HepG2 (cell line): ENCODE data around the gene SLC17A9. TPM values are rescaled to one million over a fixed set of nuclear protein-coding genes. Genes with fewer than 3 reads are reported as not detected.

Experiments used
- CREB1 ChIP-seq, 2 experiments: fragments of 450-650 bp in 1 of 2; IDR thresholded peaks; 2 replicates each; pipeline ENCODE4 v1.6.1; 2016 to 2017; ENCODE audit warnings: control low read depth in 1 of 2, mild to moderate bottlenecking in 1 of 2, missing compliant biosample characterization in 1 of 2, missing genetic modification characterization in 1 of 2
- FOXA1 ChIP-seq, 2 experiments: fragments of 450-650 bp in 1 of 2; sonication (generic) in 1 of 2; formaldehyde crosslinking in 1 of 2; IDR thresholded peaks; 2 replicates each; pipeline versions ENCODE4 v1.4.0 to v1.6.1; 2016 to 2020; ENCODE audit warnings: missing genetic modification reagents in 1 of 2
- KDM1A ChIP-seq: IDR thresholded peaks from 2 replicates; pipeline ENCODE4 v1.6.1; 2016; ENCODE audit warnings: missing compliant biosample characterization
- KLF9 ChIP-seq: IDR thresholded peaks from 2 replicates; pipeline ENCODE4 v1.6.1; 2016; ENCODE audit warnings: low read depth
- MXI1 ChIP-seq: IDR thresholded peaks from 3 replicates; pipeline ENCODE4 v1.6.1; 2012; ENCODE audit warnings: low read depth, low read length, inconsistent platforms, borderline replicate concordance
- TAF1 ChIP-seq: sonication (generic); formaldehyde crosslinking; IDR thresholded peaks from 2 replicates; pipeline ENCODE4 v1.4.0; 2020; ENCODE audit warnings: missing genetic modification reagents
- YEATS4 ChIP-seq: sonication (generic); formaldehyde crosslinking; IDR thresholded peaks from 2 replicates; pipeline ENCODE4 v1.4.0; 2020; ENCODE audit warnings: missing genetic modification reagents, borderline replicate concordance
- ZBED4 ChIP-seq: sonication (generic); formaldehyde crosslinking; IDR thresholded peaks from 2 replicates; pipeline ENCODE4 v1.4.0; 2020; ENCODE audit warnings: missing genetic modification reagents, borderline replicate concordance
- ZIK1 ChIP-seq: sonication (generic); formaldehyde crosslinking; IDR thresholded peaks from 2 replicates; pipeline ENCODE4 v1.5.0; 2020; ENCODE audit warnings: mild to moderate bottlenecking, low read depth, missing genetic modification reagents, borderline replicate concordance
- ZNF232 ChIP-seq: sonication (generic); formaldehyde crosslinking; IDR thresholded peaks from 2 replicates; pipeline ENCODE4 v1.4.0; 2020; ENCODE audit warnings: missing genetic modification reagents, borderline replicate concordance
- ZNF691 ChIP-seq: sonication (generic); formaldehyde crosslinking; IDR thresholded peaks from 2 replicates; pipeline ENCODE4 v1.4.0; 2020; ENCODE audit warnings: missing genetic modification reagents, low read depth, mild to moderate bottlenecking, borderline replicate concordance
- ZNF768 ChIP-seq: sonication (generic); formaldehyde crosslinking; IDR thresholded peaks from 2 replicates; pipeline ENCODE4 v1.4.0; 2020; ENCODE audit warnings: missing genetic modification reagents
- ZSCAN20 ChIP-seq: sonication (generic); formaldehyde crosslinking; IDR thresholded peaks from 2 replicates; pipeline ENCODE4 v1.4.0; 2020; ENCODE audit warnings: missing genetic modification reagents, mild to moderate bottlenecking, borderline replicate concordance
- polyA plus RNA-seq, 8 experiments: library from polyadenylated mRNA; depleted of rRNA in 3 of 8; stranded (reverse) in 7 of 8; unstranded in 1 of 8; fragments of >200 nt; fragmentation: Illumina TruSeq in 4 of 8; extraction: Trizol in 4 of 8; gene quantifications; 2 replicates each; pipeline versions ENCODE4 v1.2.1 to v1.2.3, GENCODE V29; 2011 to 2016; ENCODE audit warnings: low read depth in 4 of 8, missing spikeins in 1 of 8, mixed read lengths in 1 of 8; ENCODE audit not compliant: insufficient read depth in 1 of 8
- total RNA-seq, 5 experiments: library from RNA; depleted of rRNA; stranded (reverse); fragments of >200 nt; fragmentation: Illumina TruSeq; extraction: Trizol; gene quantifications; 2 replicates each; pipeline ENCODE4 v1.2.3, GENCODE V29; 2016; ENCODE audit warnings: low read depth in 1 of 5
- TF ChIP-seq, protein P1 (sequence below): sonication (generic); formaldehyde crosslinking; conservative IDR thresholded peaks from 2 replicates; pipeline ENCODE4 v1.4.0; 2020; ENCODE audit warnings: missing genetic modification reagents
- TF ChIP-seq, protein P2 (sequence below): sonication (generic); formaldehyde crosslinking; IDR thresholded peaks from 2 replicates; pipeline ENCODE4 v1.4.0; 2020; ENCODE audit warnings: missing genetic modification reagents
- TF ChIP-seq, protein P3 (sequence below): sonication (generic); formaldehyde crosslinking; conservative IDR thresholded peaks from 2 replicates; pipeline ENCODE4 v1.5.0; 2020; ENCODE audit warnings: missing genetic modification reagents

The SLC17A9 gene
- total and polyA plus RNA-seq, 2 of the 13 experiments (the other 11 are each of a cell fraction or from before 2014, with no cell fraction given): 110 to 191 TPM

DNA sequence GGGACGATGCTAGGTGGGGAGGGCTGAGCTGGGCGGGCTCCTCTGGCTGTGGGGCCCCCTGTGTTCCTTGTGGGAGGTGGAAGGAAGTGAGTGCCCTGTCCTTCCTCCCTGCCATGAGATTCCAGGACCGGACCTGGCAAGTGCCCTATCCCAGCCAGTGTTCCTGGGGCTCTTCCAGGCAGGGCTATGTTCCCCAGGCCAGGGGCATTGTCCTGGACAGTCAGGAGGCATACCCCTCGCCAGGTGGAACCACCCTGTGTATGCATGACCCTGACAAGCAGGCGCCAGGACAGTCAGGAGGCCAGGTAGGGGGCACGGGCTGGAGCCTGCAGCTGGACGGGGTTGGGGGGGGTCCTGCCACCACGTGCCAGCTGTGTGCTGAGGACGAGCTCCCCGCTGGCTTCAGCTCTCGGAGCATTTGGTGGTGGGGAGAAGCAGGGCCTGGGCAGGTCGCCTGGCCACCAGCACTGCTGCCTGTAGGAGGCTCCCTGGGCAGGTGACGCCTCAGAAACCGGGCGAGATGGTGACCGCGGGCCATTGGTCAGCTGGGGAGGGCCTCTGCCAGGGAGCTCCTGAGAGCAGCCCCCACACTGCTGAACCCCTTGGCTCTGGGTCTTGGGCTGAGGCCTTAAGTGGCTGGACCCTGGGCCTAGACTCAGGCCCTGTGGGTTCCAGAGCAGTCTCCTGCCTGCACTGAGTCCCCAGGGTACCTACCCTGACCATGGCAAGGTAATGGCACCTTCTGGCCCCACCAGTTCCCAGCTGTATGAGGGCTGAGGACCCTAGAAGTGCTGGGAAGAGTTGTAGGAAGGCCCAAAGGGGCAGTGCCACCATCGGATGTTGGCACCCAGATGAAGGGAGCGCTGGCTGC lies 694 bp downstream of the SLC17A9 start (continued):
- TF ChIP-seq, protein P1, sequence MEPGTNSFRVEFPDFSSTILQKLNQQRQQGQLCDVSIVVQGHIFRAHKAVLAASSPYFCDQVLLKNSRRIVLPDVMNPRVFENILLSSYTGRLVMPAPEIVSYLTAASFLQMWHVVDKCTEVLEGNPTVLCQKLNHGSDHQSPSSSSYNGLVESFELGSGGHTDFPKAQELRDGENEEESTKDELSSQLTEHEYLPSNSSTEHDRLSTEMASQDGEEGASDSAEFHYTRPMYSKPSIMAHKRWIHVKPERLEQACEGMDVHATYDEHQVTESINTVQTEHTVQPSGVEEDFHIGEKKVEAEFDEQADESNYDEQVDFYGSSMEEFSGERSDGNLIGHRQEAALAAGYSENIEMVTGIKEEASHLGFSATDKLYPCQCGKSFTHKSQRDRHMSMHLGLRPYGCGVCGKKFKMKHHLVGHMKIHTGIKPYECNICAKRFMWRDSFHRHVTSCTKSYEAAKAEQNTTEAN (CRISPR knock-in tag): peak; percentile 72
- TF ChIP-seq ZSCAN20 (CRISPR knock-in tag) (peak; percentile 9; the same call in 1 of the 2 replicates), CREB1 (IDR thresholded peaks at IDR 0.05) (no peak), CREB1 (CRISPR knock-in tag; IDR thresholded peaks at IDR 0.05) (no peak), MXI1 (peak; percentile 37; the same call in 1 of the 3 replicates), KDM1A (CRISPR knock-in tag) (no peak), KLF9 (no peak), ZNF768 (CRISPR knock-in tag) (peak; percentile 49), ZIK1 (no peak; the same call in 1 of the 2 replicates), YEATS4 (CRISPR knock-in tag) (peak; percentile 66), FOXA1 (IDR thresholded peaks at IDR 0.05) (no peak), FOXA1 (CRISPR knock-in tag; IDR thresholded peaks at IDR 0.05) (0 out of 2 replicates have a peak, but pooled peaks have one; percentile 9), ZNF232 (CRISPR knock-in tag) (peak; percentile 62; the same call in 1 of the 2 replicates), TAF1 (CRISPR knock-in tag) (peak; percentile 8; the same call in 1 of the 2 replicates), ZBED4 (CRISPR knock-in tag) (no peak), ZNF691 (CRISPR knock-in tag) (peak; percentile 18; the same call in 1 of the 2 replicates)
- TF ChIP-seq, protein P2, sequence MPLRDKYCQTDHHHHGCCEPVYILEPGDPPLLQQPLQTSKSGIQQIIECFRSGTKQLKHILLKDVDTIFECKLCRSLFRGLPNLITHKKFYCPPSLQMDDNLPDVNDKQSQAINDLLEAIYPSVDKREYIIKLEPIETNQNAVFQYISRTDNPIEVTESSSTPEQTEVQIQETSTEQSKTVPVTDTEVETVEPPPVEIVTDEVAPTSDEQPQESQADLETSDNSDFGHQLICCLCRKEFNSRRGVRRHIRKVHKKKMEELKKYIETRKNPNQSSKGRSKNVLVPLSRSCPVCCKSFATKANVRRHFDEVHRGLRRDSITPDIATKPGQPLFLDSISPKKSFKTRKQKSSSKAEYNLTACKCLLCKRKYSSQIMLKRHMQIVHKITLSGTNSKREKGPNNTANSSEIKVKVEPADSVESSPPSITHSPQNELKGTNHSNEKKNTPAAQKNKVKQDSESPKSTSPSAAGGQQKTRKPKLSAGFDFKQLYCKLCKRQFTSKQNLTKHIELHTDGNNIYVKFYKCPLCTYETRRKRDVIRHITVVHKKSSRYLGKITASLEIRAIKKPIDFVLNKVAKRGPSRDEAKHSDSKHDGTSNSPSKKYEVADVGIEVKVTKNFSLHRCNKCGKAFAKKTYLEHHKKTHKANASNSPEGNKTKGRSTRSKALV (CRISPR knock-in tag): no peak; the same call in none of the 2 replicates
- TF ChIP-seq, protein P3, sequence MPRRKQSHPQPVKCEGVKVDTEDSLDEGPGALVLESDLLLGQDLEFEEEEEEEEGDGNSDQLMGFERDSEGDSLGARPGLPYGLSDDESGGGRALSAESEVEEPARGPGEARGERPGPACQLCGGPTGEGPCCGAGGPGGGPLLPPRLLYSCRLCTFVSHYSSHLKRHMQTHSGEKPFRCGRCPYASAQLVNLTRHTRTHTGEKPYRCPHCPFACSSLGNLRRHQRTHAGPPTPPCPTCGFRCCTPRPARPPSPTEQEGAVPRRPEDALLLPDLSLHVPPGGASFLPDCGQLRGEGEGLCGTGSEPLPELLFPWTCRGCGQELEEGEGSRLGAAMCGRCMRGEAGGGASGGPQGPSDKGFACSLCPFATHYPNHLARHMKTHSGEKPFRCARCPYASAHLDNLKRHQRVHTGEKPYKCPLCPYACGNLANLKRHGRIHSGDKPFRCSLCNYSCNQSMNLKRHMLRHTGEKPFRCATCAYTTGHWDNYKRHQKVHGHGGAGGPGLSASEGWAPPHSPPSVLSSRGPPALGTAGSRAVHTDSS: no peak
